Renal pelvis (tissue), 4 donors: ENCODE results near the gene TBX15. TPM values are rescaled to one million over a fixed set of nuclear protein-coding genes. Genes with fewer than 3 reads are reported as not detected.

Experiments
- DNase-seq: peaks from one replicate; pipeline ENCODE4 v3.0.0-alpha.2; 2013
- polyA plus RNA-seq, 3 donors: library from polyadenylated mRNA; unstranded; fragments of 120-200 nt; gene quantifications; one replicate each; pipeline ENCODE4 v1.2.1, GENCODE V29; 2013; ENCODE audit not compliant: insufficient read length in 3 of 3

Gene TBX15
- polyA plus RNA-seq, 3 donors = 0.13 to 0.36 (median 0.27) TPM

DNA sequence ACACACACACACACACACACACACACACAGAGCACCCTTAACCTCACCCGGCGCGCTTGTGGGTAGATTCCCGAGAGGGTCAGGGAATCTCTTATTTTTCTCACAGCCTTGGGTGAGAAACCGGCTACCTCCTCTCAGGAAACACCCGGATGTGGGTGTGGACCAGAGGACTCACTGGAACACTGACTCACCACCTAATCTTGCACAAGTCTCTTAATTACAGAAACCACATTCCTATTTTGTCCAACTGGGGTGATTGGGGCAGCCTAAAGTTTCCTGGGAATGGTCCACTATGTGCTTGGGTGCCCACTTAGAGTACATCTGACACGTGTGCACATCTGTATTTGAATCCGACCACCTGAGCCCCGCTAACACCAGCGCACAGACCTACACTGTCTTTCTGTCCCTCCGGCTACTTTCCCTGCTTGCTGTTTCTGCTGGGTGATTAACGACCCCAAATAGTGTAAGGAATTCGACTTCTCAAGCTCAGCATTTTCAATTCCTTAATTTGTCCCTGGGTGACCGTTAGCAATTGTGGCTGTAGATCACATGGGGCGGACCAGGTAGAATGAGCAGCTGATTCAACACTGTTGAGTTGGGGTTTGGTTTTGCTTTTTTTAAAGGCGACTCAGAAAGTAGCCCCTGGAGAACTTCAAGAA lies 14.0 kb upstream of the TBX15 start:
- no peak for DNase-seq

- DNase-seq = no peak
These were observed 13.3 kb upstream of the TBX15 start for GRCh38 chr1:119001181-119002027.

GRCh38 chr1:119000371-119001180 lies 12.4 kb upstream of the TBX15 start:
- no peak for DNase-seq

DNA sequence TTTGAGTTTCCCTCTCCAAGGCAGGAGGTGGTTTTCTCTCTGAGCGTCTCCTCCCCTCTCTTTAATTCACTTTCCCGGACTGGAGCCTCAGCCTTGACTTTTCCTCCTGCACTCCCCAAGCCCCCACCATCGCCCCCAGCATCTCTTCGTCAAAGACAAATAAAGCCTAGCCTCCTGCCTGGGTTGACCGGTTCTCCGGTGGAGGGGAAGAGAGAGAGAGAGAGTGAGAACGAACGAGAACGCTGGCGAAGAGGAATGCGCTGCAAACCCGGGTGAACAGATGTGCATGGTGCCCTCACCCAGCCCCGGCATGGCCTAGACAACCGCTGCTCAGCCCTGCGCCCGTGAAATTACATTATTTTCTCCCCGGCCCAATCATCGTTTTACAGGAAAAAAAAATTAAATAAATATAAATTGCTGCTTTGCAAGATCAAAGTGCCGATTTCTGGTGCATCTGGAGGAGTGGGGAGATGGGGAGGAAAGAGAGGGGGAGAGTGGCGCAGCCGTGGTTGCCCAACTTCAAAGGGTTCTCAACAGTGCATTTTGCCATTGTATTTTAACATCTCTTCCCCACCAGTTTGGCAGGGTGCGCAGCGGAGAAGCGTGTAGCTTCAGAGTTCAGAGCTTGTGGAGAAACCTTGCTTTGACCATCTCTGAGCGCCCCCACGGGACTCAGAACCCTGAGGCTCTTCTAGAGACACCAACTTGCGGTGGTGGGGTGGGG lies 11.4 kb upstream of the TBX15 start:
- no peak for DNase-seq

DNA sequence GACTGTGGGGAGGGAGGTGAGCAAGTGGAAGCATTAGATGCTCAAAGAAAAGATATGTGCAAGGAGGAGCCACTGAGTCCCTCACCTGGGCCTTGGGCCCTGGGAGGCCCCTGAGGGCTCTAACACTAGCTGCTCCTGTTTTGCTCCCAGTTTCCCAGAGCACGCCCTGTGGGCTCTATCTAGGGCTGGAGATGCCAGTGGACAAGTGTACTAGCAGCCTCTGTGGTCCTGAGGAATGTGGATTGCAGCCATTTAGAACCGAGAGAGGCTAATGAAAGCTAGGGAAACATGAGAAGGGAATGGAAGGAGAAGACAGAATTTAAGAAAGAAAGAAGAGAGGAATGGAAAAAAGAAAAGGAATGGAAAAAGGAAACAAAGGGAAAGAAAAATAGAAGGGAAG lies 10.0 kb upstream of the TBX15 start:
- no peak for DNase-seq

DNA sequence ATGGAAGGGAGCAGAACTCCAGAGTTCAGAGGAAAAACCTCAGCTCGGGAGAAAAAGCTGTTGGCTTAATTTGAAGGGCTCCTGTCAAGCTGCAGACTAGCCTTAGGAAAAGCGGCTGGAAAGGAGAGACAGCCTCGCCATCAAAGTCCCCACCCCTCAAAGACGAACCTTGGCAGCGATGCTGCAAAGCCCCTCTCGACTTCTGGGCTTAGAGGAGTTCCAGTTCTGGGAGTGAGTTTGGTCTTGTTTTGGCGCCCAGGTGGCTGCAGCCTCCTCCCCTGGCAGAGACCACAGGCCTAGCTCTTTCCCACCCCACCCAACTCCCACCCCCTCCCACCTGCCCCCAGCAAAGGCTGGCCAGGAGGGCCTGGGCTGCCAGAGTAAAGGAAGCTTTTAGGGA lies 9.1 kb upstream of the TBX15 start:
- no peak for DNase-seq

DNA sequence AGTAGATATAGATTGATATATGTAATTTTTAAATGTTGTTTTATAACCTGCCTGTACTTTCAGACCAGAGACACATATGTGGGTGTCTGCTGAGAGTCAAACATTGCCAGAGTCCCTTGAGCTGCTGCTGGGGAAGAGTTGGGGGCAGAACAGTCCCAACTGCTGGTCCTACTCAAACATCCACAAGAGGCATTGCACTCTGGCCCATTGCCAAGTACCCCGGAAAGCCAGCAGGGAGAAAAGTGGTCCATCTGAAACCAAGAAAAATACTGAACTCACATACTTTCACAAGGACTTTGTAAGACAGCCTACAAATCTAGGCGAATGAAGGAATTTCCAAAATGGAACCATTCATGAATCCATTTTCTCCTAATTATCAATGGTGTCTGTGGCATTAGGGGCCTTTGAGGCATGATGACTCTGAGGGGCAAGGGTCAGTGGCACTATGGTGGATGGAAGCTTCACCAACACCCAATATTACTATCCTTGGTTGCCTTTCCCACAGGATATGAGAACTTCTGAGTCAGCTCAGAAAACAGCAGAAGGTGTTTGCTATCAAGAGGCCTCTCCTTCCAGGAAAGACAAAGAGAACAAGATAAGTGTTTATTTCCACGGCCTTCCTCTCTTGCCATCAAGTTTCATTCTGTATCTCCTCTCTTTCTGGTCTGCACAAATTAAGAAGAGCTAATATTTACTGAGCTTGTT lies 7.3 kb upstream of the TBX15 start:
- DNase-seq = no peak

GRCh38 chr1:118993700-118994026 lies 5.5 kb upstream of the TBX15 start:
- no peak for DNase-seq

DNA sequence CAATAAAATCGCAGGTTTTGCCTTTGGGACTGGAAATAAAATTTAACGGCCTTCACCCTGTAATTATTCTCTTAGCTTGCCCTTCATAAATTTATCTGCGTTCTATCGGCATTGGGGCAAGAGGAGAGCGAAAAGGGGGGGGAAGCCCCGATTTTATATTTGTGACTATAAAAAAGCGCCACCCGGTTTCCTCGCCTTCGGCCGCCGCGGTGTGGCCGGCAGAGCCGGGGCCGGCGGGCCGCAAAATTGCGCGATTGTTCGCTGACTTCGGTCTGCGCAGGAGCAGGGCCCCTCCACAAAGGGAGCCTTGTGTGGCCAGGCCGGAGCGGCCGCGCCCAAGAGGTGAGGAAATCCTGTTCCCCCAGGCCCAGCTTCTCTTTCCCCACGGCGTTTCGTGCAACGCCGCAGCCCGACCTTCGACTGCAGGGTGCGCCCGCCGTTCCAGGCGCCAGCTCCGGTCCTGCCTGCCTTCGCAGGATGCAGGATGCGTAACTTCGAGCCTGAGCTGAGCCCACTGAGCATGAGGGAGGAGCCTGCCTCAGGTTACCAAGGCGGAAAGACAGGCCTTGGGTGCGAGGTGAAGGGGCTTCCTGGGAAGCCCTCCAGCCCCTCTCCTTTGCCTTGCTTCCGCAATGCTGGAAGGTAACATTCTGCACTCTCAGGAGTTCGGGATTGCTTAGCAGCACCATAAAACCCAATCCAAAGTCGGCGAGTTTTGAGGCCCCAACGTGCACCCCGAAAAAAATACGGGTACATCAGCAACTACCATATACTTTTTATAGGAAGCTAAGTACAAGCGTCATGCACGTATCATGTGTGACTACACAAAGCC lies 4.9 kb upstream of the TBX15 start:
- no peak for DNase-seq

- no peak for DNase-seq
These were observed 4.2 kb upstream of the TBX15 start for GRCh38 chr1:118992237-118992825.

- DNase-seq = no peak
These were observed 3.3 kb upstream of the TBX15 start for GRCh38 chr1:118991448-118991847.

- no peak for DNase-seq
These were observed 2.5 kb upstream of the TBX15 start for GRCh38 chr1:118990513-118991152.

GRCh38 chr1:118989878-118990378 lies 1.8 kb upstream of the TBX15 start:
- no peak for DNase-seq

- no peak for DNase-seq
These were observed 1.1 kb upstream of the TBX15 start for GRCh38 chr1:118989006-118989815.

- no peak for DNase-seq
These were observed 516 bp downstream of the TBX15 start for GRCh38 chr1:118987468-118988185.

DNA sequence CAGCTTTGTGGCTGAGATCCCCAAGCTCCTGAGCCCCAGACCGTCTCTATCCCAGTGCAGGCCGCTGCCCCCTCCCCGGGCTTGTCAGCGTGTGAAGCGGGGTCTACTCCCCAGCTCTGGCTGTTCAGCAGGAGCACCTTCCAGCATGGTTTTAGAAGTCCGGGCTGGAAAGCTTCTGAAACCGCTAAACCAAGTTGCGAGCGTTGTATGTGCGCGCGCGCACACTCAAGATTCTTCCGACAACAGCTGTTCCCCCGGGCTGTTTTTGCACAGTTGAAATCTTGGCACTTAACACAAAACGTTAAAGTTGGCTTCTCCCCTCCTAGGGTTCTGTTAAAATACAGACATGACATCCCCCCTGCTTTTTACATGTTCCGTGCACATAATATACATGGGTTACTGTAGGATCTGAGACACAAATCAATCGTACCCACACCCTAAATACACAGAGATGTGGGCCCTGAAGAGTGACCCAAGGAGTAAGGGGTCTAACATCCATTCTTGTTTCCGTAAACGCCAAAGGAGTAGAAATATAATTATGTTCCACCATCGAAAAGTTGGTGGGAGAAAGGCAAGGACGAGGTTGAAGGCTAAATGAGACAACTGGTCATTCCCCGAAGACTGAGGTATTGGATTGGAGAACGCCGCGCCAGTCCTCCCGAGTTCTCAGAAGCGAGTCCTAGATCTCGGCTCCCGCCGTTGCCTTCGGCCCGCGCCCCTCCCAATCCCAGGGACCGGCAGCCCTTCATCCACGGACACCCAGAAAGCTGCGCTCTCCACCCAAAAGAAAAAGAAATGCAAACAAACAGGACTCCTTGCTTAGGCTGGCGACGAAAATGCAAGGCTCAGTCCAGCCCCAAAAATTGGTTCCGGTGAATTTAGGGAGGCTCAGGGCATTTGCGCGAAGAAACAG lies 1.3 kb downstream of the TBX15 start:
- DNase-seq = no peak
